H1 (cell line): ENCODE measurements around the gene SLC22A13. TPM values are rescaled to one million over a fixed set of nuclear protein-coding genes. Genes with fewer than 3 reads are reported as not detected.

Source experiments
- CEBPB ChIP-seq: IDR thresholded peaks from 2 replicates; pipeline ENCODE4 v1.6.1; 2012; ENCODE audit warnings: low read depth, low read length
- EZH2 ChIP-seq: fragments of 200-600 bp; sonication (generic); IDR thresholded peaks from 2 replicates; pipeline ENCODE4 v1.7.1; 2012; ENCODE audit warnings: low read depth, mild to moderate bottlenecking, moderate library complexity, low read length, inconsistent platforms; ENCODE audit not compliant: severe bottlenecking
- FOSL1 ChIP-seq: IDR thresholded peaks from 2 replicates; pipeline ENCODE4 v1.6.1; 2011; ENCODE audit warnings: mild to moderate bottlenecking, low read depth, low read length, moderate library complexity; ENCODE audit not compliant: insufficient read depth
- SIN3A ChIP-seq, 2 experiments: IDR thresholded peaks in 1 of 2; conservative IDR thresholded peaks in 1 of 2; 2 replicates each; pipeline ENCODE4 v1.6.1; 2011 to 2012; ENCODE audit warnings: low read length in 2 of 2, improper control_type of control experiment in 1 of 2, low read depth in 1 of 2, mild to moderate bottlenecking in 1 of 2
- SP1 ChIP-seq: IDR thresholded peaks from 2 replicates; pipeline ENCODE4 v1.6.1; 2011; ENCODE audit warnings: low read depth, low read length
- SP2 ChIP-seq: IDR thresholded peaks from 2 replicates; pipeline ENCODE4 v1.6.1; 2012; ENCODE audit warnings: mild to moderate bottlenecking, low read length, inconsistent platforms
- TAF7 ChIP-seq: optimal IDR thresholded peaks from 2 replicates; pipeline ENCODE3; 2011; ENCODE audit warnings: low read depth, mild to moderate bottlenecking, inconsistent platforms, low read length, moderate library complexity, borderline replicate concordance
- TBP ChIP-seq: IDR thresholded peaks from 2 replicates; pipeline ENCODE4 v1.6.1; 2011; ENCODE audit warnings: low read depth, low read length, improper control_type of control experiment
- YY1 ChIP-seq: IDR thresholded peaks from 2 replicates; pipeline ENCODE4 v1.6.1; 2011; ENCODE audit warnings: low read depth, mild to moderate bottlenecking, low read length
- polyA plus RNA-seq, 7 experiments: library from polyadenylated mRNA; depleted of rRNA in 3 of 7; stranded (reverse) in 5 of 7; unstranded in 2 of 7; fragments of >200 nt in 5 of 7; fragments of 200-250 nt in 2 of 7; gene quantifications; 1 replicate in 5 of 7; 2 replicates in 1 of 7; 4 replicates in 1 of 7; pipeline versions ENCODE4 v1.2.1 to v1.2.3, GENCODE V29; 2011 to 2013; ENCODE audit warnings: missing spikeins in 2 of 7, mixed read lengths in 2 of 7
- total RNA-seq: library from RNA; stranded (reverse); fragmentation: NEBNext Ultra II Directional; extraction: Animal tissue kit (Norgen Biotek cat#: 25700); gene quantifications from 2 replicates; pipeline ENCODE4 v1.2.1, GENCODE V29; 2021
- TF ChIP-seq, protein P1 (sequence below): IDR thresholded peaks from 2 replicates; pipeline ENCODE4 v1.6.1; 2012; ENCODE audit warnings: inconsistent platforms

The SLC22A13 gene
- total and polyA plus RNA-seq, 2 of the 8 experiments (the other 6 are each of a cell fraction or from before 2014, with no cell fraction given), result 0.05 to 0.41 TPM

GRCh38 chr3:38314764-38315487, 49.3 kb downstream of the SLC22A13 start (continued):
- TF ChIP-seq FOSL1 (no peak), SP2 (no peak), EZH2 (no peak), SIN3A (conservative IDR thresholded peaks at IDR 0.05 in 1 of 2, IDR thresholded peaks at IDR 0.05 in 1 of 2; ENCODE audit: low read depth in 1 of 2, low read length in 2 of 2) (no peak), YY1 (no peak), TBP (no peak), TAF7 (no peak), SP1 (peak; percentile 98), CEBPB (no peak)
- TF ChIP-seq, protein P1, sequence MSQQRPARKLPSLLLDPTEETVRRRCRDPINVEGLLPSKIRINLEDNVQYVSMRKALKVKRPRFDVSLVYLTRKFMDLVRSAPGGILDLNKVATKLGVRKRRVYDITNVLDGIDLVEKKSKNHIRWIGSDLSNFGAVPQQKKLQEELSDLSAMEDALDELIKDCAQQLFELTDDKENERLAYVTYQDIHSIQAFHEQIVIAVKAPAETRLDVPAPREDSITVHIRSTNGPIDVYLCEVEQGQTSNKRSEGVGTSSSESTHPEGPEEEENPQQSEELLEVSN, result no peak
- TF ChIP-seq, all 59 proteins: peak for 3
